ENCODE data around the gene ZNF526.

The ZNF526 gene

DNA sequence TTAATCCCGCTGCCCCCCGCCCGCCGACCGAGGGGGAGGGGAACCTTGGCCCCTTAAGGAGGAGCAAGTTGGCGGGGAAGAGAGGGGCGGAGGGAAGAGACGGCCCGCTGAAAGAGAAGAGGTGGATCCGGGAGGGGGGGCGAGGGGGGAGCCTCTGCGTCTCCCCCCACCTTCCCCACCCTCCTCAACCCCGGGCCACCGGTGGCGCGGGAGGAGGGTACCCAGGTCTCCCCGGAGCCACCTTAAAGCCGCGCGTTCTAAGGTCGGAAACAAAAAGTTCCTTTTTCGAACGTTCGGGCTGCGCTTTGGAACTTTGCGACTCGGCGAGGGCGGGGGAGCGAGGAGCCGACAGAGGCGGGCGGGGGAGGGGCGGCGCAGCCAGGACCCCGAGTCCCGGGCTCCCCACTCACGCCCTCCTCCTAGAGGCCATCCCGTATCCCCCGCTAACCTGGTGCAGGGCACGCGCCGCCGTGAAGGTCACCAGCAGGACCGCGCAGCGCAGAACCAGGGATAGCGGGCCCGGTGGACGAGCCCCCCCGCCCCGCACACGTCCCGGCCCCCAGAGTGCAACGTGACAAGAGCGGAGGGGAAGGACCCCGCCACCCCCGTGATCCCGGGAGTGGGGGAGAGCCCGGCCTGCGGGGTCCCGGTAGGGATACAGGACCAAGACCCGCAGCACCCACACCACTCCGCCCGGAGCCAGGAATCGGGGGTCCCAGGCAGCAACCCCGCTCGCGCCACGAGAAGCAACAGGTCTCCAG lies 34.2 kb downstream of the ZNF526 start:
- H4K91ac ChIP-seq (ENCODE audit: low read length) = peak overlapping the region; percentile 95
- peak overlapping the region; percentile 74 for H2BK5ac ChIP-seq (ENCODE audit: low read depth, low read length, poor library complexity, severe bottlenecking)
- peaks cover 8 to 22% of the 10 kb centered on the region in 2 experiments for H3K36me3 ChIP-seq (ENCODE audit: control insufficient read depth in 1 of 2, insufficient read depth in 2 of 2, low read depth in 1 of 2, low read length in 2 of 2)
- peak overlapping the region; percentile 93 for H3K27ac ChIP-seq (ENCODE audit: low read length, poor library complexity, severe bottlenecking)
- H3K27me3 ChIP-seq (ENCODE audit: control insufficient read depth in 1 of 2, insufficient read depth in 1 of 2, low read length in 2 of 2) = no peaks in the 10 kb centered on the region
- H2BK120ac ChIP-seq (ENCODE audit: low read depth, low read length) = peak overlapping the region; percentile 96
- peak overlapping the region; percentile 97 for H3K9ac ChIP-seq (ENCODE audit: low read length)
- peak; percentile 74 for DNase-seq
- H3K14ac ChIP-seq (ENCODE audit: low read length in 2 of 2) = peak overlapping the region; percentile 98 to 99
- peak overlapping the region; percentile 60 for H3K4me2 ChIP-seq (ENCODE audit: low read length, poor library complexity, severe bottlenecking)
- H4K8ac ChIP-seq (ENCODE audit: low read length) = peak overlapping the region; percentile 53
- peaks cover 4% of the 10 kb centered on the region for H3K79me1 ChIP-seq (replicated peaks; ENCODE audit: low read length, poor library complexity, severe bottlenecking)
- H3K18ac ChIP-seq (ENCODE audit: low read depth in 1 of 2, low read length in 2 of 2) = peak overlapping the region; percentile 98 to 99
- H2AK5ac ChIP-seq (ENCODE audit: low read length, severe bottlenecking) = peak overlapping the region; percentile 50
- H2BK12ac ChIP-seq (ENCODE audit: low read length in 2 of 2) = peak overlapping the region in 1 of 2 experiments; percentile 95
- H3K4me3 ChIP-seq (ENCODE audit: insufficient read depth in 1 of 2, low read depth in 1 of 2, low read length in 2 of 2) = peak overlapping the region; percentile 90 to 99
- H3K4me1 ChIP-seq (ENCODE audit: control insufficient read depth, insufficient read depth, low read depth, low read length) = peaks cover 29% of the 10 kb centered on the region
- H3K4ac ChIP-seq (ENCODE audit: low read depth in 1 of 2, low read length in 2 of 2) = peak overlapping the region; percentile 82 to 97
- peak overlapping the region; percentile 98 for H2BK15ac ChIP-seq (ENCODE audit: low read depth, poor library complexity, severe bottlenecking)
- H2AFZ ChIP-seq (ENCODE audit: low read depth, low read length) = no peak overlapping the region
- H3K9me3 ChIP-seq (ENCODE audit: control insufficient read depth, low read length) = no peaks in the 10 kb centered on the region
- H3K23ac ChIP-seq (ENCODE audit: low read length in 2 of 2) = peak overlapping the region; percentile 91 to 94
- 1% methylated on average over 47 of the region's 70 CpGs for WGBS

DNA sequence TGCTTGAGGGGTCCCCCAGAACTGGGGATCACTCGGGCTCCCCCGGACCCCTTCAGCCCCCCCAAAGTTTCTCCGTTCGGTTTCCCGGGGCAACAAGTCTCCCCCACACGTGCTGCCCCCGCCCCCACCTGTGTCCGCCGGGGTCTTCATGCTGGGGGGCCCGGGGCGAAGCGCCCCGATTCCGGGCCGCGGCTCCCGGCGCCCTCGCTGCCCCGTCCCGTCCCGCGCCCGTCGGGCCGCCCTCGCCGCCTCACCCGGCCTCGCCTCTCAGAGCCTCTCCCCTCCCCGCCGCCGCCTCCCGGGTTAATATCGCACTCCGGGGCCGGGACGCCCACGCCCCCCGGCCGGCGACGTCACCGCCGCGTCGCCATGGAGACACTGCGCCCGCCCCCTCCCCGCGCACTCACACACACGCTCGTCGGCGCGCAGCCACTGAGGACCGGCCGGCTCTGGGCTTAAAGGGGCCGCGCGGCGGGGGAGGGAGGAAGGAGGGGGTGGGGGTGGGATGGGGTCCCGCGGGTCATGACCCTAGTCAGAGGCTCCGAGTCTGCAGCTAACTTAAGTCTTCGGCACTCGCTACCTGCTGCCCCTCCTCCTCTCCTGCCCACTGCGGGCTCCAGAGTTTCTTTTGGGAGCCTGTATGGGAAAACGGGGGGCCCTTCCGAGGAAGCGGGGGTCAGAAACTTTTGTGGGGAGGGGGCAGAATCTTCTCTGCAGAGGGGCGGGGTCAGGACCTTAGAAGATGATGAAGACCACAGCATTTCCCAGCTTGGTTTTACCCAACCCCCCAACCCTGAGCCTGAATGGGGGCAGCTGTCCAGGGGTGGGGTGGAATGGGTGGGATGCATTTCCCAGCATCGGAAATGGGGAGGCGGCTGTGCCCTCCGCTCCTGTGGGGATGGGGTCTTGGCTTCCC lies 35.0 kb downstream of the ZNF526 start, which contains the start of gene ERF:
TSS of gene ERF (minus strand) at position 279 of the 916 bp plus-strand sequence. CDS start at position 150, 129 bp downstream.
- no peaks in the 10 kb centered on the region for H3K27me3 ChIP-seq (ENCODE audit: control insufficient read depth in 1 of 2, insufficient read depth in 1 of 2, low read length in 2 of 2)
- H2BK120ac ChIP-seq (ENCODE audit: low read depth, low read length) = peak within 1 kb of the TSS; percentile 96
- H2AK5ac ChIP-seq (ENCODE audit: low read length, severe bottlenecking) = peak within 1 kb of the TSS; percentile 67
- H2AFZ ChIP-seq (ENCODE audit: low read depth, low read length) = peak within 1 kb of the TSS; percentile 10
- peak within 1 kb of the TSS; percentile 88 for H2BK5ac ChIP-seq (ENCODE audit: low read depth, low read length, poor library complexity, severe bottlenecking)
- peaks cover under 1 to 14% of the 10 kb centered on the region in 2 experiments for H3K36me3 ChIP-seq (ENCODE audit: control insufficient read depth in 1 of 2, insufficient read depth in 2 of 2, low read depth in 1 of 2, low read length in 2 of 2)
- 0% methylated on average over 21 of the region's 75 CpGs for WGBS
- peak within 1 kb of the TSS; percentile 98 to 99 for H3K18ac ChIP-seq (ENCODE audit: low read depth in 1 of 2, low read length in 2 of 2)
- peak within 1 kb of the TSS; percentile 98 for H2BK15ac ChIP-seq (ENCODE audit: low read depth, poor library complexity, severe bottlenecking)
- peak within 1 kb of the TSS; percentile 95 for H3K27ac ChIP-seq (ENCODE audit: low read length, poor library complexity, severe bottlenecking)
- H3K9ac ChIP-seq (ENCODE audit: low read length) = peak within 1 kb of the TSS; percentile 97
- H3K14ac ChIP-seq (ENCODE audit: low read length in 2 of 2) = peak within 1 kb of the TSS; percentile 98 to 99
- no peaks in the 10 kb centered on the region for H3K9me3 ChIP-seq (ENCODE audit: control insufficient read depth, low read length)
- peak within 1 kb of the TSS; percentile 95 for H4K91ac ChIP-seq (ENCODE audit: low read length)
- H4K8ac ChIP-seq (ENCODE audit: low read length) = peak within 1 kb of the TSS; percentile 90
- peak within 1 kb of the TSS; percentile 82 to 98 for H3K4ac ChIP-seq (ENCODE audit: low read depth in 1 of 2, low read length in 2 of 2)
- peak within 1 kb of the TSS in 1 of 2 experiments; percentile 95 for H2BK12ac ChIP-seq (ENCODE audit: low read length in 2 of 2)
- H3K23ac ChIP-seq (ENCODE audit: low read length in 2 of 2) = peak within 1 kb of the TSS; percentile 91 to 94
- H3K79me1 ChIP-seq (replicated peaks; ENCODE audit: low read length, poor library complexity, severe bottlenecking) = peaks cover 4% of the 10 kb centered on the region
- H3K4me3 ChIP-seq (ENCODE audit: insufficient read depth in 1 of 2, low read depth in 1 of 2, low read length in 2 of 2) = peak within 1 kb of the TSS; percentile 90 to 99
- DNase-seq = peak; percentile 90
- H3K4me1 ChIP-seq (ENCODE audit: control insufficient read depth, insufficient read depth, low read depth, low read length) = peaks cover 29% of the 10 kb centered on the region
- H3K4me2 ChIP-seq (ENCODE audit: low read length, poor library complexity, severe bottlenecking) = peak within 1 kb of the TSS; percentile 100

DNA sequence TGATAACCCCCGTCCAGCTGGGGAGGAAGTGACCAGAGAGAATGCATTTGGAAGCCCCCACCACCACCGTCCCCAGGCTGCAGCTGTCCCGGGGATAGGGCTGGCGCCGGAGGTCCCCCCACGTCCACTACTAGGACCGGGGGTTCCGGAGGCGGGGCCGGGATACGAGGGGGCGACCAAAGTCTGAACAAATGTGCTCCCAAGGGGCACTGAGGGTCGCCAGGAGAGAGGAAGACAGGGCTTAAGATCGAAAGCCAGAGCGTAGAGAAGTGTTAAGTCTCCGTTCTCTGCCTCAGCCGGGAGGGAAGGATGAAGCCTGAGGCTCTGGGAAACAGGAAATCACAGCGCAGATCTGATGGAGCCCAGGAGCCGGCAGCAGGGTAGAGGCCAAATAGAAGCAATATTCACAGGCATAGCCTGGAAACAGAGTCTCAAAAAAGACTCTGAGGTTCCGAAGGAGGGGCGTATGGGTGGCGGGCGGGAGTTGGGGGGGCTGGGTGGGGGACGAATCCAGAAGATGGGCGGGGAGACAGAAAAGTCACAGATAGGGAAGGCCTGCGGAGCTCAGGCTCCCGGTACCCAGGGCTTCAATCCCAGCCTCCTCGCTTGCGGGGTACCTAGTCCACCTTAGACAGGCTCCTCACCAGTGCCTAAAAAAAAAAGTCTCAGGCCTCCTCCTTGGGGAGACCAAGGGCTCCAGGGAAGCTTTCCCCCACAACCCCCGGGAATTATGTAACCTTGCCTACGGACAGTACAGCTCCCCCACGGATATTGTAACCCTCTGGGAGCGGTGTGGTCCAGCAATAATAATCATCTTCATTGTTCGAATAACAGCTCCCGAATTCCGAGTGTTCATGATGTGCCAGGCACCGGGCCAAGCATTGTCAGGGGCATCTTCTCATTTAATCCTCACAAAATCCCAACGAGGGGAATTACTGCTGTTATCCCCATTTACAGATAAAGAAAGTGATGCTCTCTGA lies 35.9 kb downstream of the ZNF526 start:
- H2BK120ac ChIP-seq (ENCODE audit: low read depth, low read length) = peak overlapping the region; percentile 89
- peak overlapping the region; percentile 88 for H2BK5ac ChIP-seq (ENCODE audit: low read depth, low read length, poor library complexity, severe bottlenecking)
- H3K4me2 ChIP-seq (ENCODE audit: low read length, poor library complexity, severe bottlenecking) = peak overlapping the region; percentile 100
- H3K18ac ChIP-seq (ENCODE audit: low read depth in 1 of 2, low read length in 2 of 2) = peak overlapping the region; percentile 96 to 98
- peak overlapping the region; percentile 95 for H2BK15ac ChIP-seq (ENCODE audit: low read depth, poor library complexity, severe bottlenecking)
- H3K27ac ChIP-seq (ENCODE audit: low read length, poor library complexity, severe bottlenecking) = peak overlapping the region; percentile 95
- peak overlapping the region; percentile 61 for H2AFZ ChIP-seq (ENCODE audit: low read depth, low read length)
- H4K91ac ChIP-seq (ENCODE audit: low read length) = peak overlapping the region; percentile 90
- H3K4me1 ChIP-seq (ENCODE audit: control insufficient read depth, insufficient read depth, low read depth, low read length) = peaks cover 24% of the 10 kb centered on the region
- WGBS = 10% methylated on average over 38 of the region's 38 CpGs
- peak overlapping the region; percentile 60 to 83 for H3K4me3 ChIP-seq (ENCODE audit: insufficient read depth in 1 of 2, low read depth in 1 of 2, low read length in 2 of 2)
- peaks cover 0 to 5% of the 10 kb centered on the region in 2 experiments for H3K36me3 ChIP-seq (ENCODE audit: control insufficient read depth in 1 of 2, insufficient read depth in 2 of 2, low read depth in 1 of 2, low read length in 2 of 2)
- peak overlapping the region; percentile 91 for H3K9ac ChIP-seq (ENCODE audit: low read length)
- H2AK5ac ChIP-seq (ENCODE audit: low read length, severe bottlenecking) = peak overlapping the region; percentile 65
- peaks cover 4% of the 10 kb centered on the region for H3K79me1 ChIP-seq (replicated peaks; ENCODE audit: low read length, poor library complexity, severe bottlenecking)
- no peaks in the 10 kb centered on the region for H3K9me3 ChIP-seq (ENCODE audit: control insufficient read depth, low read length)
- H2BK12ac ChIP-seq (ENCODE audit: low read length in 2 of 2) = peak overlapping the region in 1 of 2 experiments; percentile 84
- peak overlapping the region; percentile 77 to 98 for H3K4ac ChIP-seq (ENCODE audit: low read depth in 1 of 2, low read length in 2 of 2)
- peak; percentile 78 for DNase-seq
- no peaks in the 10 kb centered on the region for H3K27me3 ChIP-seq (ENCODE audit: control insufficient read depth in 1 of 2, insufficient read depth in 1 of 2, low read length in 2 of 2)
- peak overlapping the region in 1 of 2 experiments; percentile 23 for H3K23ac ChIP-seq (ENCODE audit: low read length in 2 of 2)
- H4K8ac ChIP-seq (ENCODE audit: low read length) = peak overlapping the region; percentile 82
- H3K14ac ChIP-seq (ENCODE audit: low read length in 2 of 2) = peak overlapping the region; percentile 59 to 95
